Muscle of arm (tissue), 12 donors: ENCODE measurements around the gene GTF2IRD1. TPM values are rescaled to one million over a fixed set of nuclear protein-coding genes. Genes with fewer than 3 reads are reported as not detected.
"Not testable (repeated sequence)": the region's sequence is repeated elsewhere in the genome, so short reads cannot be mapped to it uniquely, and the experiment has no call there.

Experiments used
- DNase-seq: peaks from one replicate; pipeline ENCODE4 v3.0.0-alpha.2; 2013
- polyA plus RNA-seq, 12 donors: library from polyadenylated mRNA; unstranded; fragments of 120-200 nt; gene quantifications; one replicate each; pipeline ENCODE4 v1.2.1, GENCODE V29; 2013; ENCODE audit not compliant: insufficient read length in 12 of 12

The GTF2IRD1 gene
- polyA plus RNA-seq, 12 donors: 31.8 to 55.0 (median 46.8) TPM; not detected in 1

DNA sequence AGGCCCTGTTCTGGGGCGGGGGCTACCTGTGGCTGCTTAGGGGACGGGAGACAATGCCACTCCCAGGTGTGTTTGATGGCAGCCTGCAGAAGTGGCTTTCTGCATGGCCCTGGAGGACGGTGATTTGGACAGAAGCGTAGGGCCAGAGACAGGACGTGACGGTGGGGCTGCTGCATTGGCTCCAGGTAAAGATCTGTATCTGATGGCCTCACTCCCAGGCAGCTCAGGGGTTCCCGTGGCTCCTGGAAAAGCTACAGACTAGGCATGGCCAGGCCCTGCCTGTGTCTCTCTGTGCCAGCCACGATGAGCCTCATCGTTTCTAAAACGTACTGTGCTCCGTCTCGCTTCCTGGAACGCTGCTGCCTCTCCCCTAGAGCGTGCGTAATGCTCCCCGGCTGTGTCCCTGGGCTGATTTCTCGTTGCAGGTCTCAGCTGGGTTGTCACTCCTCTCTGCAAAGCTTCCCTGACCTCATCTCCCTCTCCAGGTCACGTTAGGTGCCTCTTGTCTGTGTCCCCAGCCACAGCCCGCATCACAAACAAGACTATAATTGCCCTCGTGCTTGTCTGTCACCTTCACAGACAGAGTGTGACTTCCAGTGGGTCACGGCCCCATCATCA, 12.6 kb downstream of the GTF2IRD1 start:
- no peak for DNase-seq

DNA sequence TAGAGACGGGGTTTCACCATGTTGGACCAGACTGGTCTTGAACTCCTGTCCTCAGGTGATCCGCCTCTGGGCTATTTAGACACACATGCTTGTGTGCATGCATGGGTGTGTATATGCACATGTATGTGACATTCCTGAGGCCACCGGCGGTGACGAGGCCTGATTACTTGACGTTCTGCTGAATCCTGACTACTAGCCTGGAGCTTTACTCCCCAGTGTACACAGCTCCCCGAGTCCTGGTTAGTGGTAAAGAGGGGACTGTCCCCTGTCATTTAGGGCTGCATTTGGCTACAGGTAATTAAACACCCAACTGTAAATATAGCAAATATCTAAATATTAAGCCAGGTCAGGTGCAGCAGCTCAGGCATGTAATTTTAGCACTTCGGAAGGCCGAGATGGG, 14.2 kb downstream of the GTF2IRD1 start:
- no peak for DNase-seq

DNA sequence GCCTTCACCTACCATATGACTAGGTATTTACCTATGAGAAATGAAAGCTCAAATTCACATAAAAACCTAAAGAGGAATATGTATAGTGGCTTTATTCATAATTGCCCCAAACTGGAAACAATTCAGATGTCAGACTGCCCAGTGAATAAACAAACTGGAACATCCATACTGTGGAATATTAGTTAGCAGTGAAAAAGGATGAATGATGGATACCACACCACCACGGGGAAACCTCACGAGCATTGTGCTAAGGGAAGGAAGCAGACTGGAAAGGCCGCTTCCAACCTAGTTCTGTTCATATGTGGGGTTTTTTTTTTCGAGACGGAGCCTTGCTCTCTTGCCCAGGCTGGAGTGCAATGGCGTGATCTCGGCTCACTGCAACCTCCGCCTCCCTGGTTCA, 16.8 kb downstream of the GTF2IRD1 start:
- DNase-seq: no peak

DNA sequence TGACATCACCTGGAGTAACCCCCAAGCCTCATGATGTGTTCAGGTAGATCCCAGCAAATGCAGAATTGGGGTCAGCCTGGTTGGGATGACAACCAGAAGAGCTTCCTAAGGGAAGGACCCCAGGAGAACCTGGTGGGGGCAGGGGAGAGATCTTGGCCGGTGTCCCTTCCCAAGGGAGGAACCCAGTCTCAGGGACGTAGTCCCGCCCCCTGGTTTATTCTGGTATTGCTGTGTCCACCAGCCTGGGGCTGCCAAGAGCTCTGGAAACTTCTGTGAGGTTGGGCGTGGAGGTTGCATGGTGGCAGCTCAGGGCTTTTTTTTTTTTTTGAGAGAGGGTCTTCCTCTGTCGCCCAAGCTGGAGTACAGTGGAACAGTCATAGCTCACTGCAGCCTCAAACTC, 19.4 kb downstream of the GTF2IRD1 start:
- DNase-seq: no peak

DNA sequence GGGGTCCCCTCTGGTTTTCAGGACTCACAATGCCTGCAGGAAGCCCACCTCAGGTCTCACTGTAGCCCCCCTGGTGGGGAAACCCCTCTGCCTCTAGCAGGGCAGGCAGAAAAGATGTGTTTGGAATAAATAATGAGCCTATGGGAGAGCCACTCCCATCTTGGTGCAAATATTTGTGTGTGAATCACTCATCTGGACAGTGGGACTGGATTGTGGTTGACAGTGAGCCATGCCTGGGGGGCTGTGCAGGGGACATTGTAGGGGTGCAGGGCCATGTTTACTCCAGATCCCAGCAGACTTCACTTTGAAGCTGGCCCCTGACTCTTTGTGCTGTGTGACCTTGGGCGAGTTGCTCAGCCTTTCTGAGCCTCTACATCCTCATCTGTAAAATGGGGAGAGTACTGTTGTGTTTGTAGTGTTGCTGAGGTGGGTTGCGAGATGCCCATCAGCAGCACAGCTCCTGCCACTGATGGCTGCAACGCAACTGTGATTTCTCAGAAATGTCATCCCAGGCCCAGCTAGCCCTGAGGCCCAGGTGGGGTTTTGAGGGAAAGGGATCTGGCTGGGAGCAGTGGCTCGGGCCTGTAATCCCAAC, 20.7 kb downstream of the GTF2IRD1 start:
- DNase-seq: no peak

DNA sequence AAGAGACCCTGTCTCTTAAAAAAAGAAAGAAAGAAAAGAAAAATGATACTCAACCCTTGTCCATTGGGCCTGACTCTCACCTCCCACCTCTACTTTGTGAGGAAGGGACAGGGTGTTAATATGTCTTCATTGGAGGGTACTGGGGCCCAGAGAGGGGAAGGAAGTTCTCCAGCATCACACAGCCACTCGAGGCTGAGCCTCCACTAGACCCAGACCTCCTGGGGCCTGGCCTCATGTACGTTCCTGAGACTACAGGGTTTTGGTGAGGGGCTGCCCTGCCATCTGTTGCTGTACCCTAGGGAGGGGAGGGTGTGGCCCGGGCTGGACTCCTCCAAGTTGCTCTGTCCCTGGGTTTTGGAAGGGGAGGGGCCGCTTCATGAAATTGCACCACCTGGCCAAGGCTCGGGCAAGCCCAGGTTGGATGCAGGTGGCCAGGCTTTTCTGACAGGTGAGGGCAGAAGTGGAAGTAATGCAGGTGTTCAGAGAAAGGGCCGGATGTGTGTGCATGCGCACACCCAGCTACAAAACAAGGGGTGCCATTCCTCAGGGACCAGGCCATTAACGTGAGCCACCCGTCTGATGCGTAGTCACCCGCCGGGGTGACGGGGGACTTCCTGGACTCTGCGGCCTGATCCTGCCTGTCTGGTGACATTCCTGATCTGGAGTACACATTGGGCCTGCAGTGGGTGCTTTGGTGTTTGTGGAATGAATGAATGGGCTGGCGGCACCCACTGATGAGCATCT, 21.7 kb downstream of the GTF2IRD1 start:
- no peak for DNase-seq

DNA sequence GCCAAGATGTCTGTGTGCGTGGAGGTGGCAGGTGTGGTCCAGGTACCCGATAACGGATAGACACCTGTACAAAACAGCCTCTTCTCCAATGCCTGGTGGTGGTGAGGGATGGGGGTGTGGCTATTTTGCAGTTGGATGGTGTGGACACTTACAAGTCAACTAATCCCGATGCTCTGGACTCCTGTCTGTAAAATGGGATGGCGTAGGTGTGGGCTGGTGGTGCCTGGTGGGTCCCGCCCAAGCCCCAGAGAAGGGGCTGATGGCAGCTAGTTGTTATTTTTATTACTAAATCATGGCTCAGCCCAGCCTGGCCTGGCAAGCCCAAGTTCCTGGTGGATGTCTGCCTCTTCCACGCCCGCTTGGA, 22.3 kb downstream of the GTF2IRD1 start:
- DNase-seq: no peak

DNA sequence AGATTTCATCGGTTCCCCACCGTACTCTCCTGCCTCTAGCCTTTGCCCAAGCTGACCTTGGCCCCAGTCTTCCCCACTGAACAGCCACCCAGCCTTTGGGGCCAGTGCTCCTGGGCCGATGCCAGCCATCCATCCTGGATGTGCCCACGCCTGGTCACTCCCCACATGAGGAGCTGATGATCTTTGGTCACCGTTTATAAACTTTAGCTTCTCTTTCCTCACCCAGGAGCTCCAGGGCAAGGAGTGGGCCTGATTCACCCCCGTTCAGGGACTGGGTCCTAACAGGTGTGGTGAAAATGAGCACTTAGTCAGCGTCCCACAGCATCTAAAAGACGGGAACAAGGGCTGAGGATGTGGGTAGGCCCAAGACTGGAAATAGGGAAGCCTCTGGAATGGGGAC, 22.9 kb downstream of the GTF2IRD1 start:
- DNase-seq: no peak

DNA sequence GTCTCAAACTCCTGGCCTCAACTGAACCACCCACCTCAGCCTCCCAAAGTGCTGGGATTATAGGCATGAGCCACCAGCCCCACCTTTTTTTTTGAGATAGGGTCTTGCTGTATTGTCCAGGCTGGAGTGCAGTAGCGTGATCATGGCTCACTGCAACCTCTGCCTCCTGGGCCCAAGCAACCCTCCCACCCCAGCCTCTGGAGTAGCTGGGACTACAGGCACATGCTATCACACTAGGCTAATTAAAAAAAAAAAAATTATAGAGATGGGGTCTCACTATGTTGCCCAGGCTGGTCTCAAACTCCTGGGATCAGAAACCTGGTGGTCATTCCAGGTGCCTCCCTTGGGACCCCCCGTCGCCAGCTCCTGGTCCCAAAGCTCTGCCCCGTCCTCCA, 25.0 kb downstream of the GTF2IRD1 start:
- no peak for DNase-seq

DNA sequence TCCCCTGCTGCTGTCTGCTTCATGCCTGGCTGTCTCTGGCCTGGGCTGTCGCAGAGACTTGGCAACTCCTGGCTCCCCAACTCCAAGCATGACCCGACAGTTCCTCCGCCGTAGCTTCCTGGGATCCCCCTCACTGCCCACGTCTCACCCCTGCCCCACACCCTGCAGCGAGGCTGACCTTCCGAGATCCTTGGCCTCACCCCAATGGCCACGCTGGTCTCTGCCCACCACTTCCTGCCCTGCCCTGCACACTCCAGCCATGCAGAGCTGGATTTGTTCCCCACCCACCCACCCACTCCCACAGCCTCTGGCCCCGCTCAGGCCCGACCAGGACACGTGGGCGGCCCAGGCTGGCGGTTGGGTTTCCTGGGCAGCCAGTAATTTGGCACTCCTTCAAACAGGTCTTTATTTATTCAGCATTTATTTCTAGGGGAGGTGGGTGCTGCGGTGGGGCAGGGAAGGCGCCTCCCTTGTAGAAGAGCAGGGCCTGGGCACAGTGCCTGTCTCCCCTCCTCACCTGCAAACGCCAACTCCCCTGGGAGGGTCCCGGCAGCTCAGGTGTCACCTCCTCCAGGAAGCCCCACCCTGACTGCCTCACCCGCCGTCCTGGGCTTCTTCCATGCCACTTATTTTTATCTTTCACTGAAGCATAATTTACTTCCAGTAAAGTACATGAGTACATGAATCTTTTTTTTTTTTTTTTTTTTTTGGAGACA, 25.5 kb downstream of the GTF2IRD1 start:
- DNase-seq: no peak

DNA sequence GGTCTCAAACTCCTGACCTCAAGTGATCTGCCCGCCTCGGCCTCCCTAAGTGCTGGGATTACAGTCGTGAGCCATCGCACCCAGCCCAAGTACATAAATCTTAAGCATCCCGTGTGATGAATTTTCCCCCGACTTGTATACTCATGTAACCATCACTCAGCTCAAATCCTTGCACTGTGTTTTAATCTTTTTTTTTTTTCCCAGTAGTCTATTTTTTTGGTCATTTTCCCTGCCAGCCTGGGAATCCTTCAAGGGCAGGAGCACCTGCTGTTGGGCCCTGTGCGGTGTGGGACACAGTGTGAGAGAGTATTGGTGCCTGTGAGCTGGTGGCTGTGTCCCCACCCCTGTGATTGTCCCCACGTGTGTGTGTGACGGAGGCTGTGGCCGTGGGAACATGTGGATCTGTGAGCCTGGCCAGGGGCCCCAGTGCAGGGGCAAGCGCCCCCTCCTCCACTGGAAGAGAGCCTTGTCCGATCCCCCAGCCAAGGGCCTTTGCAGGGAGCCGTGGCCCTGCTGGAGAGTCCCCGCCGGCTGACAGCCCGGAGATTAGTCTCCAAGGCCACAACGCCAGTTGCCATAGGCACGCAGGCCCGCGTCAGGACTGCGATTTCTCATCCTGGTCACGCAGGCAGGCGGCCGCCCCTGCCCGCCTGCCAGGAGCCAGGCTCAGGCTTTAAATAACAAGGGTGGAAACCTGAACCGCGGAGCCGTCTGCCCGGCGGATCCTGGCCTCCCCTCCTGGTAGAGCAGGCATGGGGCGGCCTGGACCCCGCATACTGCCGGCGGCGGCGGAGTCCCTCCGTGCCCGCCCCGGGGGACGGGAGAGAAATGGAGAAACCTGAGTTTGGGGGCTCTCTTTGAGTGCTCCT, 26.5 kb downstream of the GTF2IRD1 start:
- peak; percentile 64 for DNase-seq

DNA sequence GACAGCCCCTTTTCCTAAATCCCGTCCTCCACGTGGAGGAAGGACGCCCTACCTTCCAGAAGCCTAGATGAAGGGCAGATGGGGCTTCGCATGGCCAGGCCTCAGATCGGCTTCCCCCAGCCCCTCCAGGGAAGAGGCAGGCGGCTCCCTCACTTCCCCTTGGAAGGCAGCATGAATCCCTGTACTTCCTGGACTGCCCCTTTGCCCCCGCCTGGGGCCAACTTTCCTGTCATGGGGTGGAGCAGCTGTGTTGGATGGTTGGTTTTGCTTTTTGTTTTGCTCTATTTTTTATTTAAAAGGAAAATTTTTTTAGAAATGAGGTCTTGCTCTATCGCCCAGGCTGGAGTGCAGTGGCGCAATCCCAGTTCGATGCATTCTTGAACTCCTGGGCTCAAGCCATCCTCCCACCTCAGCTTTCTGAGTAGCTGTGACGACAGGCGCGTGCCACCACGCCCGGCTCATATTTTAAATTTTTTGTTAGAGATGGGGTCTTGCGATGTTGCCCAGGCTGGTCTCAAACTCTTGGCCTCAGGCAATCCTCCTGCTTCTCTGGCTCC, 27.2 kb downstream of the GTF2IRD1 start:
- no peak for DNase-seq

DNA sequence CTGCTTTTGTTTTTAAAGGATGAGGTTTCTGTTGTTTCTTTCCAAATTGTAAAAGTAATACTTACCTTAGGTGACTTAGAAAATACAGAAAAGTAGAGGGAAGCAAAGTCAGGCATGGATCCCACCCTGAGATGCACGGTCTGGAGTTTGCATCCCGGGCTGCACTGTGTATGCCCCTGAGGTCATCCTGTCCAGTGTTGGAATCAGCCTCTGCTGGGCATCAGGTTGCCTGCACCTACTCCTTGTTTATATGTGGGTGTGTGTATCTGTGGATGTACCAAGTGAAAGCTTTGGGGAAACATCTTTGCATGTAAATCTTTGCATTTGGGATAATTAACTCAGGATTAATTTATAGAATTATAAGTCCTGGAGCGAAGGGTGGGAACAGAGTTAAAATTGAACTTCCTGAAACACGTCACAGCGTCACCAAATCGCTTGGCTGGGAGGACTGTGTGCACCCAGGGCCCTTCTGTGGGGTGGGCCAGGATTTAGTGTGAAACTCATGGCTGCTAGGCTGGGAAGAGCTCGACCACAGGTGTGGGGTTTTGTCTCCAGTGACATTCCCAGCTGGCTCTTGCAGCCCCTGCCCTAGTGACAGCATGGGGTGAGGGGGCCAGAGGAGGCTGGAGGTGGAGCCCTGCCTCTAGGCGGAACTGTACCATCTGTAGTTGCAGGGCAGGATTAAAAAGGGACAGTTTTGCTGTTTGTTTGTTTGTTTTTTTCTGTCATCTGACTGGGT, 27.9 kb downstream of the GTF2IRD1 start:
- no peak for DNase-seq

DNA sequence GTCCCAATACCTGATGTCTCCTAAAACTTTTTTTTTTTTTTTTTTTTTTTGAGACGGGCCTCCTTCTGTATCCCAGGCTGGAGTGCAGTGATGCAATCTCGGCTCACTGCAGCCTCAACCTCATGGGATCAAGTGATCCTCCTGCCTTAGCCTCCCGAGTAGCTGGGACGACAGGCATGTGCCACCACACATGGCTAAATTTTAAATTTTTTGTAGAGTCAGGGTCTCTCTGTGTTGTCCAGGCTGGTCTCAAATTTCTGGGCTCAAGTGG, 28.4 kb downstream of the GTF2IRD1 start:
- no peak for DNase-seq

DNA sequence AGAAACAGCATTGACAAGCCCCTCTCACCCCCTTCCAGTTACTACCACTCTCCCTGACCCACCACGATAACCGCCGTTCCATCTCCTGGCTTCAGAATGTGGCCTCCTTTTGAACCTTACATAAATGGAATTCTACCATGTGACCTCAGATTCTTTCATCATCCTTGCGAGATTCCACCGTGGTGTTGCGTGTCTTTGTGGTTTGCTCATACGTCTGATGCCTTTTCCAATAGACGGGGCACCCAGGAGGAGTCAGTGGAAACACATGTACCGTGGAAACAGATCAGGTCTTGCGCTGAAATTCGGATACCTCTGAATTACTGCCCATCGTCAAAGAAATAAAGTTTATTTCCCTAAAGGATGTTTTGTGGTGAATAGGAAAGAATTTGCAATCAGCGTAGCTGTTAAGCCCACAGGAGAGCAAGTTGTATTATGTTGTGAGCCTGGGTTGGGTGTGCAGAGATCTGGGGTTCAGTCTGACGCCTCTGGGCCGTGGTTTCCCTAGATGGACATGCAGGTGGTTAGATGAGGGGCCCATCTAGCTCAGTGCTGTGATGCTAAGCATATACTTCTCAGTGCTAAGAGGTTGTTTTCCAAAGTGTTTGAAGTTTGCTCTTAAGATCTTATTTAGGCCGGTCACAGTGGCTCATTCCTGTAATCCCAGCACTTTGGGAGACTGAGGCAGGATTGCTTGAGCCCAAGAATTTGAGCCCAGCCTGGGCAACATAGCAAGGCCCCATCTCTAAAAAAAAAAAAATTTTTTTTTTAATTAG, 29.1 kb downstream of the GTF2IRD1 start:
- DNase-seq: no peak

DNA sequence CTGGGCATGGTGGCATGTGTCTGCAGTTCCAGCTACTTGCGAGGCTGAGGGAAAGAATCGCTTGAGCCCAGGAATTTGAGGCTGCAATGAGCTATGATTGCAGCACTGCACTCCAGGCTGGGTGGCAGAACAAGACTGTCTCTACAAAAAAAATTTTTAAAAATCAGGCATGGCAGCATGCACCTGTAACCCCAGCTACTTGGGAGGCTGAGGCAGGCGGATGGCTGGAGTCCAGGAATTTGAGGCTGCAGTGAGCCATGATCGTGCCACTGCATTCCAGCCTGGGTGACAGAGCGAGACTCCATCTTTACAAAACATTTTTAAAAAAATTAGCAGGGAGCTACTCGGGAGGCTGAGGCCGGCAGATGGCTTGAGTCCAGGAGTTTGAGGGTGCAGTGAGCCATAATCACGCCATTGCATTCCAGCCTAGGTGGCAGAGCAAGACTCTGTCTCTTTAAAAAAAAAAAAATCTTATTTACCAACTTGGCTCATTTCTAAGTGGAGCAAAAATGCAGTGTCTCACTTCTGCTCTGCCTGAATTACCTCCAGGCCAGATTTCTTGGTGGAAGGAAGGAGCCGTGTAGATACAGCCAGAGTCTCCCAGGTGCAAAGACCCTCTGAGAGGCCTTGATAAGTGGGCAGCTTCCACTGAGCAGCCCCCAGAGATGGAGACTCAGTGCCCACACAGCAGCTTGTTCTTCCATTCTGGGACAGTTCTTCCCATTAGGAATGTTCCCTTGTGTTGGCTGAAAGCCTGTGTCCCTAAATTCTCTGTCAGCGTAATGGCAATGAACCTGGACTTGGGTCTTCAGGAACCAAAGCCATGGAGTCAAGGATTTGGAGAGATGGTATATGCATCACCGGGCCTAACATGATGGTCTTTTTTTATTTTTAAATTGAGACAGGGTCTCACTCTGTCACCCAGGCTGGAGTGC, 30.0 kb downstream of the GTF2IRD1 start:
- DNase-seq: no peak

DNA sequence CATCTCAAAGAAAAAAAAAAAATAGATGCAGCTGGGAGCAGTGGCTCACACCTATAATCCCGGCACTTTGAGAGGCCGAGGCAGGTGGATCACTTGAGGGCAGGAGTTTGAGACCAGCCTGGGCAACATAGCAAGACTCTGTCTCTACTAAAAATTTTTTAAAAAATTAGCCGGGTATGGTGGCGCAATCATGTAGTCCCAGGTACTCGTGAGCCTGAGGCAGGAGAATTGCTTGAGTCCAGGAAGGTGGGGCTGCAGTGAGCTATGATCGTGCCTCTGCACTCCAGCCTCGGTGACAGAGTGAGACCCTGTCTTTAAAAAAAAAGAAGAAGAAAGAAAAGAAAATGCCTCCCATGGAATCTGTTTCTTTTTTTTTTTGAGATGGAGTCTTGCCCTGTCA, 31.9 kb downstream of the GTF2IRD1 start:
- DNase-seq: no peak

DNA sequence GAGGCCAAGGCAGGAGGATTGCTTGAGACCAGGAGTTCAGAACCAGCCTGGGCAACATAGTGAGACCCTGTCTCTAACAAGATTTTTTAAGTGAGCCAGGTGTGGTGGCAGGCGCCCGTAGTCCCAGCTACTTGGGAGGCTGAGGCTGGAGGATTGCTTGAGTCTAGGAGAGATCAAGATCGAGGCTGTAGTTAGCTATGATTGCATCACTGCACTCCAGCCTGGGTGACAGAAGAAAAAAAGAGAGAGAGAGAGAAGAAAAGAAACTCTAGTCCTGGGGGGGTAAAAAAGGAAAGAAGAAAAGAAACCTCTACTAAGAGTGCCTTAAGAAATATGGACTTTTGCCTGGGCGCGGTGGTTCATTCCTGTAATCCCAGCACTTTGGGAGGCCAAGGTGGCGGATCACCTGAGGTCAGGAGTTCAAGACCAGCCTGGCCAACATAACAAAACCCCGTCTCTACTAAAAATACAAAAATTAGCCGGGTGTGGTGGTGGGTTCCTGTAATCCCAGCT, 34.9 kb downstream of the GTF2IRD1 start:
- DNase-seq: not testable (repeated sequence)
